Prostate gland (tissue), 2 donors: ENCODE results near the gene CTNNA1. TPM values are rescaled to one million over a fixed set of nuclear protein-coding genes. Genes with fewer than 3 reads are reported as not detected.

Experiments used
- DNase-seq: peaks from one replicate; pipeline ENCODE4 v3.0.0-alpha.2; 2019; ENCODE audit warnings: low spot score
- H3K27ac ChIP-seq, 2 donors: fragments of 200-600 bp; sonication (generic); 2 replicates each; pipeline ENCODE4 v1.5.1; 2017 to 2019
- H3K27me3 ChIP-seq: fragments of 200-600 bp; sonication (generic); replicated peaks from 2 replicates; pipeline ENCODE4 v1.5.1; 2019; ENCODE audit not compliant: insufficient read depth
- H3K36me3 ChIP-seq, 2 donors: fragments of 200-600 bp; sonication (generic); 1 replicate in 1 of 2; 2 replicates in 1 of 2; pipeline versions ENCODE4 v1.5.1 to v1.8.1; 2017 to 2019
- H3K4me1 ChIP-seq: fragments of 200-600 bp; sonication (generic); replicated peaks from 2 replicates; pipeline ENCODE4 v1.5.1; 2019
- H3K4me3 ChIP-seq, 2 donors: fragments of 200-600 bp; sonication (generic); 2 replicates each; pipeline ENCODE4 v1.5.1; 2017 to 2019
- H3K9me3 ChIP-seq: fragments of 200-600 bp; sonication (generic); 2 replicates; pipeline ENCODE4 v1.5.1; 2017
- POLR2A ChIP-seq: fragments of 450-650 bp; IDR thresholded peaks from one replicate; pipeline ENCODE4 v1.6.1; 2016; ENCODE audit warnings: antibody characterized with exemption, mild to moderate bottlenecking
- POLR2AphosphoS5 ChIP-seq: sonication (generic); formaldehyde crosslinking; IDR thresholded peaks from one replicate; pipeline ENCODE4 v1.6.1; 2017; ENCODE audit warnings: antibody characterized with exemption
- WGBS: methylation state at CpG from one replicate; pipeline ENCODE4 v1.1.5; 2018; 5-methylcytosine and 5-hydroxymethylcytosine counted together
- intact Hi-C: fragments of 100-400 bp; cut with DNase I; formaldehyde crosslinking; loops from one replicate; pipeline ENCODE4 v1.14.2; 2022
- total RNA-seq, 2 donors: library from RNA; depleted of rRNA; stranded (reverse); fragments of >200 nt; gene quantifications; one replicate each; pipeline ENCODE4 v1.1.0, GENCODE V29; 2016
- TF ChIP-seq, protein P1 (sequence below), 4 experiments: fragments of 200-600 bp in 2 of 4; fragments of 450-650 bp in 2 of 4; sonication (generic) in 2 of 4; IDR thresholded peaks; 1 replicate in 3 of 4; 2 replicates in 1 of 4; pipeline ENCODE4 v1.5.1; 2016 to 2019; ENCODE audit warnings: antibody characterized with exemption in 4 of 4, mild to moderate bottlenecking in 2 of 4, moderate library complexity in 2 of 4

CTNNA1 gene
- total RNA-seq, 2 donors from 2014 or later: 210 to 212 TPM

DNA sequence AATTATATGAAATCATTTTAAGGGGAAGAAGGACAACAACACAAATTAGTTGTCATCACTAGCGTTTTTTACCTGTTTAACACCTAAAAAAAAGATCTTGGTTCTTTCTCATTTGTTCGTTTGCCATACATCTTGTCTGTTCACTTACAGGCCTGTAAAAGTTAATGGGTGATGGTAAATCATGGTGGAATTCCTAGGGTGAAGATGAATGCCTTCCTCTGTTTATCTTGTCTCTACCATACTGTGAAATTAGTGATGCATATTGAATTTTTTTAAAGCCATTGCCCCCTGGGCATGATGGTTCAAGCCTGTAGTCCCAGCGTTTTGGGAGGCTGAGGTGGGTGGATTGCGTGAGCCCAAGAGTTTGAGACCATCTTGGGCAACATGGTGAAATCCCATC, 75.3 kb downstream of the CTNNA1 start:
- Histone ChIP-seq H3K4me3 (no peak overlapping the region), H3K9me3 (no peaks in the 10 kb centered on the region), H3K4me1 (no peaks in the 10 kb centered on the region), H3K27ac (no peak overlapping the region), H3K27me3 (no peaks in the 10 kb centered on the region), H3K36me3 (no peaks in the 10 kb centered on the region)
- intact Hi-C loops: no loop called here
- 71% methylated on average over 4 of the region's 4 CpGs for WGBS
- TF ChIP-seq POLR2A: no peak
- TF ChIP-seq, protein P1, sequence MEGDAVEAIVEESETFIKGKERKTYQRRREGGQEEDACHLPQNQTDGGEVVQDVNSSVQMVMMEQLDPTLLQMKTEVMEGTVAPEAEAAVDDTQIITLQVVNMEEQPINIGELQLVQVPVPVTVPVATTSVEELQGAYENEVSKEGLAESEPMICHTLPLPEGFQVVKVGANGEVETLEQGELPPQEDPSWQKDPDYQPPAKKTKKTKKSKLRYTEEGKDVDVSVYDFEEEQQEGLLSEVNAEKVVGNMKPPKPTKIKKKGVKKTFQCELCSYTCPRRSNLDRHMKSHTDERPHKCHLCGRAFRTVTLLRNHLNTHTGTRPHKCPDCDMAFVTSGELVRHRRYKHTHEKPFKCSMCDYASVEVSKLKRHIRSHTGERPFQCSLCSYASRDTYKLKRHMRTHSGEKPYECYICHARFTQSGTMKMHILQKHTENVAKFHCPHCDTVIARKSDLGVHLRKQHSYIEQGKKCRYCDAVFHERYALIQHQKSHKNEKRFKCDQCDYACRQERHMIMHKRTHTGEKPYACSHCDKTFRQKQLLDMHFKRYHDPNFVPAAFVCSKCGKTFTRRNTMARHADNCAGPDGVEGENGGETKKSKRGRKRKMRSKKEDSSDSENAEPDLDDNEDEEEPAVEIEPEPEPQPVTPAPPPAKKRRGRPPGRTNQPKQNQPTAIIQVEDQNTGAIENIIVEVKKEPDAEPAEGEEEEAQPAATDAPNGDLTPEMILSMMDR (IDR thresholded peaks at IDR 0.05): no peak
- TF ChIP-seq POLR2AphosphoS5: no peak
- DNase-seq: no peak

DNA sequence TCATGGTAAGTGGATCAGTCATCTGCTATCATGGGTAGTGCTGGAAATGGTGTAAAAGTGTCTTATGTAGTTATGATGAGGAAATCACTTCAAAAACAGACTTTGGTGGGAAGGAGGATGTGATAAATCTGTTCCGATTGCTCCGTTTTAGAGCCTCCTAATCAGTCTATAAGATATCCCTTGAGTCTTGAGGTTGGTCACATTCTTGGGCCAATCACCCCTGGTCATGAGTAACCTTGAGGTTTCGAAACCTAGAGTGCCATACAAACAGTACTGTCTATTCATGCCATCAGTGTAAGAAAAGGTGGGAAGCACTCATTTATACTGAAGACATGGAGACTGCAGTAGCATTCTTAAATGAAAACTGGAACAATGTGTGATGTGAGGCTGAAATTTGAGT, 76.1 kb downstream of the CTNNA1 start:
- Histone ChIP-seq H3K4me3 (no peak overlapping the region), H3K9me3 (no peaks in the 10 kb centered on the region), H3K27ac (no peak overlapping the region), H3K27me3 (no peaks in the 10 kb centered on the region), H3K36me3 (no peaks in the 10 kb centered on the region), H3K4me1 (no peaks in the 10 kb centered on the region)
- 99% methylated on average over 3 of the region's 3 CpGs for WGBS
- no peak for DNase-seq
- intact Hi-C loops: no loop called here
- TF ChIP-seq, protein P1 (IDR thresholded peaks at IDR 0.05): no peak
- TF ChIP-seq POLR2AphosphoS5 (no peak), POLR2A (no peak)

DNA sequence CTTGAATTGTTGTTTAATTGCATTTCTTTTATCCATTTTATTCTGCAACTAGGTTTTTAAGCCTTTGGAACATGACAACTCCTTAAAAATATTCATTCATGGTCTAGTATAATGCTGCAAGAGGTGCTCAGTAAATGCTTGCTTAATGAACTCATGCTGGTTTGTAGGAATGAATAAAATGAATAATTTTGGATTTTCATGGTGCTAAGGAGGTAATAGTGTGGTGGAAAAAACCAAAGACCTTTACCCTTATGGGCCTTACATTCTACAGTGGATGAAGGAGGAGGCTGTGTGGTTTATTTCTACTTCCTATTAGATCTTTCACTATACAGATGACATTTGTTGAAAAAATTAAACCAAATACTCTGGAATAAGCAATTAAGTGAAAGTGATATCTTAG, 78.5 kb downstream of the CTNNA1 start:
- H3K27me3 ChIP-seq: no peaks in the 10 kb centered on the region
- no peak for DNase-seq
- H3K4me1 ChIP-seq: no peaks in the 10 kb centered on the region
- no peaks in the 10 kb centered on the region for H3K9me3 ChIP-seq
- intact Hi-C loops: no loop called here
- no peak overlapping the region for H3K4me3 ChIP-seq
- no peaks in the 10 kb centered on the region for H3K36me3 ChIP-seq
- TF ChIP-seq, protein P1 (IDR thresholded peaks at IDR 0.05): no peak
- TF ChIP-seq POLR2A (no peak), POLR2AphosphoS5 (no peak)
- H3K27ac ChIP-seq: no peak overlapping the region

DNA sequence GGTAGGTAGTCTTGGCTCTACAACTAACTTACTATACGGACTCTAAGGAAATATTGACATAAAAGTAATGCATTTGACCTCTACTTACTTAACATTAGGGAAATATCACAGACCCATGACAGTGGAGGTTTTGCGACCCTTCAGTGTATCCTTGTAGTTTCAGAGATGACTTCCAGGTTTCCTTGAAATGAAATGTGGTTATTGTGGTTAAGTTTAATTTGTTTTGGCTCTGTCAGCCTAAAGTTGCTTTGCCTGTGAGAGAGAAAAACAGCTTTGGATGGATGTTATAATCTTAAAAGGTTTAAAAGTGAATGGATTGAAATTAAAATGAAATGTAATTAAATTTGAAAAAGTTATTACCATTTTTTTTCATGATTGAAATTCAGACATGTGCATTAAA, 79.0 kb downstream of the CTNNA1 start:
- WGBS: 52% methylated on average over 2 of the region's 2 CpGs
- no peaks in the 10 kb centered on the region for H3K9me3 ChIP-seq
- DNase-seq: no peak
- H3K4me3 ChIP-seq: no peak overlapping the region
- no peaks in the 10 kb centered on the region for H3K27me3 ChIP-seq
- H3K4me1 ChIP-seq: no peaks in the 10 kb centered on the region
- no peaks in the 10 kb centered on the region for H3K36me3 ChIP-seq
- H3K27ac ChIP-seq: no peak overlapping the region
- intact Hi-C loops: no loop called here
- TF ChIP-seq POLR2AphosphoS5: no peak
- TF ChIP-seq POLR2A: no peak
- TF ChIP-seq, protein P1 (IDR thresholded peaks at IDR 0.05): no peak

DNA sequence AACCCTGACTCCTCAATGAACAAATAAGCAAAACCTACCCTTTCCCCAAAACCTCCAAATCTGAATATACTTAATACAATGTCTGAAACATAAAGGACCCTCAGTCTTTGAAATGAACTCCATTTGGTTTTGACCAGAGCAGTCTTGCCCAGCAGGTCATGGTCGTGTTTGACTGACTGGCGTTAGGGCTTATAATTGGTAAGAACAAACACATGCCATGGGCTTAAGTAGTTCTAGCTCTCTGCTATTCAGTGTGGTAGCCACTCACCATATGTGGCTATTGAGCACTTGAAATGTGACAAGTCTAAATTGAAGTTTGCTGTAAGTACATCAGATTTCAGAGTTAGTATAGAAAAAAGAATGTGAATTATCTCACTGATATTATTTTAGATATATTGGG, 79.9 kb downstream of the CTNNA1 start:
- H3K36me3 ChIP-seq: no peaks in the 10 kb centered on the region
- H3K9me3 ChIP-seq: no peaks in the 10 kb centered on the region
- 86% methylated on average over 2 of the region's 2 CpGs for WGBS
- no peaks in the 10 kb centered on the region for H3K27me3 ChIP-seq
- no peak for DNase-seq
- intact Hi-C loops: no loop called here
- H3K27ac ChIP-seq: no peak overlapping the region
- no peaks in the 10 kb centered on the region for H3K4me1 ChIP-seq
- TF ChIP-seq POLR2A (no peak), POLR2AphosphoS5 (no peak)
- TF ChIP-seq, protein P1 (IDR thresholded peaks at IDR 0.05): no peak
- H3K4me3 ChIP-seq: no peak overlapping the region
